Neutrophil (primary cell): ENCODE results near the gene DPY19L3.

Source experiments
- H3K27ac ChIP-seq: fragments of 200-600 bp; sonication (generic); 2 replicates; pipeline ENCODE4 v1.5.1; 2016; ENCODE audit warnings: mild to moderate bottlenecking, moderate library complexity
- H3K27me3 ChIP-seq: fragments of 200-600 bp; sonication (generic); 2 replicates; pipeline ENCODE4 v1.6.0; 2016; ENCODE audit warnings: mild to moderate bottlenecking
- H3K36me3 ChIP-seq: fragments of 200-600 bp; sonication (generic); 2 replicates; pipeline ENCODE4 v1.5.1; 2017
- H3K4me1 ChIP-seq, 2 experiments: fragments of 200-600 bp in 1 of 2; sonication (generic) in 1 of 2; 1 replicate in 1 of 2; 2 replicates in 1 of 2; pipeline versions ENCODE4 v1.5.1 to v1.6.1; 2013 to 2016; ENCODE audit warnings: low read depth in 1 of 2, low read length in 1 of 2, mild to moderate bottlenecking in 1 of 2, moderate library complexity in 1 of 2; ENCODE audit not compliant: control insufficient read depth in 1 of 2, insufficient read depth in 1 of 2
- H3K4me3 ChIP-seq, 2 experiments: fragments of 200-600 bp in 1 of 2; sonication (generic) in 1 of 2; 1 replicate in 1 of 2; 2 replicates in 1 of 2; pipeline ENCODE4 v1.5.1; 2013 to 2016; ENCODE audit warnings: low read depth in 1 of 2, low read length in 1 of 2, mild to moderate bottlenecking in 1 of 2, moderate library complexity in 1 of 2
- H3K9me3 ChIP-seq: fragments of 200-600 bp; sonication (generic); 2 replicates; pipeline ENCODE4 v1.5.1; 2016
- CTCF ChIP-seq: fragments of 200-600 bp; sonication (generic); IDR thresholded peaks from 2 replicates; pipeline ENCODE4 v1.5.1; 2016; ENCODE audit warnings: antibody characterized with exemption

DPY19L3 gene

GRCh38 chr19:32380269-32380668 lies 25.3 kb upstream of the DPY19L3 start:
- Histone ChIP-seq H3K9me3 (no peaks in the 10 kb centered on the region), H3K27ac (no peak overlapping the region), H3K4me1 (no peaks in the 10 kb centered on the region), H3K4me3 (no peak overlapping the region), H3K36me3 (peaks cover 49% of the 10 kb centered on the region), H3K27me3 (no peaks in the 10 kb centered on the region)
- no peak for TF ChIP-seq CTCF

- no peak for TF ChIP-seq CTCF
- H3K27me3 ChIP-seq, result no peaks in the 10 kb centered on the region
- no peak overlapping the region for H3K4me3 ChIP-seq
- no peaks in the 10 kb centered on the region for H3K9me3 ChIP-seq
- no peaks in the 10 kb centered on the region for H3K4me1 ChIP-seq
- peaks cover 18% of the 10 kb centered on the region for H3K36me3 ChIP-seq
- no peak overlapping the region for H3K27ac ChIP-seq
Observed at GRCh38 chr19:32387701-32388392, 17.7 kb upstream of the DPY19L3 start.

- Histone ChIP-seq H3K27me3 (no peaks in the 10 kb centered on the region), H3K4me1 (no peaks in the 10 kb centered on the region), H3K4me3 (no peak overlapping the region), H3K36me3 (peaks cover 12% of the 10 kb centered on the region), H3K9me3 (no peaks in the 10 kb centered on the region), H3K27ac (no peak overlapping the region)
- no peak for TF ChIP-seq CTCF
Observed at GRCh38 chr19:32388393-32388855, 17.1 kb upstream of the DPY19L3 start.

GRCh38 chr19:32392901-32393300 lies 12.7 kb upstream of the DPY19L3 start:
- H3K27ac ChIP-seq, result no peak overlapping the region
- no peaks in the 10 kb centered on the region for H3K36me3 ChIP-seq
- H3K4me1 ChIP-seq, result no peaks in the 10 kb centered on the region
- H3K27me3 ChIP-seq, result no peaks in the 10 kb centered on the region
- no peak overlapping the region for H3K4me3 ChIP-seq
- H3K9me3 ChIP-seq, result no peaks in the 10 kb centered on the region
- no peak for TF ChIP-seq CTCF

GRCh38 chr19:32396046-32396652 lies 9.4 kb upstream of the DPY19L3 start:
- TF ChIP-seq CTCF, result no peak
- no peak overlapping the region for H3K27ac ChIP-seq
- H3K4me3 ChIP-seq, result no peak overlapping the region
- H3K36me3 ChIP-seq, result no peaks in the 10 kb centered on the region
- no peaks in the 10 kb centered on the region for H3K27me3 ChIP-seq
- no peaks in the 10 kb centered on the region for H3K9me3 ChIP-seq
- H3K4me1 ChIP-seq, result no peaks in the 10 kb centered on the region
